Measurements from ENCODE around the gene ADCYAP1. TPM values are rescaled to one million over a fixed set of nuclear protein-coding genes. Genes with fewer than 3 reads are reported as not detected.

ADCYAP1 gene
- polyA plus RNA-seq, 1 donor (not counting 4 experiments of a cell fraction or from before 2014, with no cell fraction given), result not detected

- Histone ChIP-seq H3K4me1 (ENCODE audit: control insufficient read depth, extremely low read depth, insufficient read depth, low read length) (no peaks in the 10 kb centered on the region), H3K9me3 (ENCODE audit: control insufficient read depth, low read depth, low read length) (no peaks in the 10 kb centered on the region), H2AFZ (ENCODE audit: control insufficient read depth, low read length) (no peak overlapping the region), H4K20me1 (ENCODE audit: control insufficient read depth, extremely low read depth, insufficient read depth, low read length) (no peaks in the 10 kb centered on the region), H3K27ac (ENCODE audit: control insufficient read depth, insufficient read depth, low read length) (no peak overlapping the region), H3K27me3 (ENCODE audit: control insufficient read depth, extremely low read depth, insufficient read depth, low read length) (no peaks in the 10 kb centered on the region), H3K9ac (ENCODE audit: control insufficient read depth, extremely low read depth, insufficient read depth, low read length) (no peak overlapping the region), H3K36me3 (ENCODE audit: control insufficient read depth in 2 of 2, extremely low read depth in 1 of 2, insufficient read depth in 2 of 2, low read length in 2 of 2) (no peaks in the 10 kb centered on the region), H3K9me1 (ENCODE audit: control insufficient read depth, extremely low read depth, insufficient read depth, low read length) (no peaks in the 10 kb centered on the region), H3K79me2 (ENCODE audit: control insufficient read depth, insufficient read depth, low read length) (no peaks in the 10 kb centered on the region), H3K4me2 (ENCODE audit: control insufficient read depth, extremely low read depth, insufficient read depth, low read depth, low read length) (no peak overlapping the region), H3K4me3 (ENCODE audit: control insufficient read depth in 2 of 3, extremely low read depth in 1 of 3, insufficient read depth in 2 of 3, low read depth in 1 of 3, low read length in 3 of 3) (no peak overlapping the region)
- DNase-seq (ENCODE audit: low read depth, low spot score), result no peak
- dilution Hi-C loops (cut with MboI; ENCODE audit: extremely low pct_ligation_motif_present, low sequenced_read_pairs), result no loop called here
- no peak for FAIRE-seq
- no peak for TF ChIP-seq EZH2 (IDR thresholded peaks at IDR 0.05; ENCODE audit: low read length)
- TF ChIP-seq CTCF (optimal IDR thresholded peaks at IDR 0.05 in 1 of 3, IDR thresholded peaks at IDR 0.05 in 1 of 3, conservative IDR thresholded peaks at IDR 0.05 in 1 of 3; ENCODE audit: extremely low read depth in 1 of 3, insufficient read depth in 2 of 3, low read length in 3 of 3), result no peak
Observed at GRCh38 chr18:923144-923866, 18.6 kb downstream of the ADCYAP1 start.

- H3K9me1 ChIP-seq (ENCODE audit: control insufficient read depth, extremely low read depth, insufficient read depth, low read length), result no peaks in the 10 kb centered on the region
- TF ChIP-seq EZH2 (IDR thresholded peaks at IDR 0.05; ENCODE audit: low read length), result no peak
- TF ChIP-seq CTCF (optimal IDR thresholded peaks at IDR 0.05 in 1 of 3, IDR thresholded peaks at IDR 0.05 in 1 of 3, conservative IDR thresholded peaks at IDR 0.05 in 1 of 3; ENCODE audit: extremely low read depth in 1 of 3, insufficient read depth in 2 of 3, low read length in 3 of 3), result no peak
- no peak overlapping the region for H3K9ac ChIP-seq (ENCODE audit: control insufficient read depth, extremely low read depth, insufficient read depth, low read length)
- H3K27ac ChIP-seq (ENCODE audit: control insufficient read depth, insufficient read depth, low read length), result no peak overlapping the region
- no peak overlapping the region for H2AFZ ChIP-seq (ENCODE audit: control insufficient read depth, low read length)
- dilution Hi-C loops (cut with MboI; ENCODE audit: extremely low pct_ligation_motif_present, low sequenced_read_pairs), result no loop called here
- H3K9me3 ChIP-seq (ENCODE audit: control insufficient read depth, low read depth, low read length), result no peaks in the 10 kb centered on the region
- no peaks in the 10 kb centered on the region for H3K4me1 ChIP-seq (ENCODE audit: control insufficient read depth, extremely low read depth, insufficient read depth, low read length)
- FAIRE-seq (no peak), DNase-seq (ENCODE audit: low read depth, low spot score) (no peak)
- no peaks in the 10 kb centered on the region for H4K20me1 ChIP-seq (ENCODE audit: control insufficient read depth, extremely low read depth, insufficient read depth, low read length)
- no peaks in the 10 kb centered on the region for H3K79me2 ChIP-seq (ENCODE audit: control insufficient read depth, insufficient read depth, low read length)
- no peak overlapping the region for H3K4me2 ChIP-seq (ENCODE audit: control insufficient read depth, extremely low read depth, insufficient read depth, low read depth, low read length)
- H3K27me3 ChIP-seq (ENCODE audit: control insufficient read depth, extremely low read depth, insufficient read depth, low read length), result no peaks in the 10 kb centered on the region
- H3K4me3 ChIP-seq (ENCODE audit: control insufficient read depth in 2 of 3, extremely low read depth in 1 of 3, insufficient read depth in 2 of 3, low read depth in 1 of 3, low read length in 3 of 3), result no peak overlapping the region
- no peaks in the 10 kb centered on the region for H3K36me3 ChIP-seq (ENCODE audit: control insufficient read depth in 2 of 2, extremely low read depth in 1 of 2, insufficient read depth in 2 of 2, low read length in 2 of 2)
Observed at GRCh38 chr18:924987-925386, 20.3 kb downstream of the ADCYAP1 start.

Data from keratinocyte (primary cell).